ENCODE data around the gene TSEN34.

TSEN34 gene

GRCh38 chr19:54149021-54149812, 41.9 kb upstream of the TSEN34 start:
- no peak for DNase-seq (ENCODE audit: low spot score)
- in situ Hi-C loops (cut with MboI; ENCODE audit: low sequenced_read_pairs, unreplicated experiment): no loop called here
- TF ChIP-seq, protein P1, sequence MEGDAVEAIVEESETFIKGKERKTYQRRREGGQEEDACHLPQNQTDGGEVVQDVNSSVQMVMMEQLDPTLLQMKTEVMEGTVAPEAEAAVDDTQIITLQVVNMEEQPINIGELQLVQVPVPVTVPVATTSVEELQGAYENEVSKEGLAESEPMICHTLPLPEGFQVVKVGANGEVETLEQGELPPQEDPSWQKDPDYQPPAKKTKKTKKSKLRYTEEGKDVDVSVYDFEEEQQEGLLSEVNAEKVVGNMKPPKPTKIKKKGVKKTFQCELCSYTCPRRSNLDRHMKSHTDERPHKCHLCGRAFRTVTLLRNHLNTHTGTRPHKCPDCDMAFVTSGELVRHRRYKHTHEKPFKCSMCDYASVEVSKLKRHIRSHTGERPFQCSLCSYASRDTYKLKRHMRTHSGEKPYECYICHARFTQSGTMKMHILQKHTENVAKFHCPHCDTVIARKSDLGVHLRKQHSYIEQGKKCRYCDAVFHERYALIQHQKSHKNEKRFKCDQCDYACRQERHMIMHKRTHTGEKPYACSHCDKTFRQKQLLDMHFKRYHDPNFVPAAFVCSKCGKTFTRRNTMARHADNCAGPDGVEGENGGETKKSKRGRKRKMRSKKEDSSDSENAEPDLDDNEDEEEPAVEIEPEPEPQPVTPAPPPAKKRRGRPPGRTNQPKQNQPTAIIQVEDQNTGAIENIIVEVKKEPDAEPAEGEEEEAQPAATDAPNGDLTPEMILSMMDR (IDR thresholded peaks at IDR 0.05; ENCODE audit: borderline replicate concordance, control extremely low read depth, extremely low read depth, insufficient read depth, missing control alignments): no peak

- no peak for DNase-seq (ENCODE audit: low spot score)
- TF ChIP-seq, protein P1 (IDR thresholded peaks at IDR 0.05; ENCODE audit: borderline replicate concordance, control extremely low read depth, extremely low read depth, insufficient read depth, missing control alignments): no peak
- in situ Hi-C loops (cut with MboI; ENCODE audit: low sequenced_read_pairs, unreplicated experiment): no loop called here
Observed at GRCh38 chr19:54151362-54152035, 39.6 kb upstream of the TSEN34 start.

GRCh38 chr19:54152267-54152666, 38.8 kb upstream of the TSEN34 start:
- in situ Hi-C loops (cut with MboI; ENCODE audit: low sequenced_read_pairs, unreplicated experiment): no loop called here
- DNase-seq (ENCODE audit: low spot score): no peak
- TF ChIP-seq, protein P1 (IDR thresholded peaks at IDR 0.05; ENCODE audit: borderline replicate concordance, control extremely low read depth, extremely low read depth, insufficient read depth, missing control alignments): no peak

GRCh38 chr19:54152878-54153524, 38.1 kb upstream of the TSEN34 start:
- TF ChIP-seq, protein P1 (IDR thresholded peaks at IDR 0.05; ENCODE audit: borderline replicate concordance, control extremely low read depth, extremely low read depth, insufficient read depth, missing control alignments): no peak
- in situ Hi-C loops (cut with MboI; ENCODE audit: low sequenced_read_pairs, unreplicated experiment): no loop called here
- DNase-seq (ENCODE audit: low spot score): no peak

- DNase-seq (ENCODE audit: low spot score): no peak
- TF ChIP-seq, protein P1 (IDR thresholded peaks at IDR 0.05; ENCODE audit: borderline replicate concordance, control extremely low read depth, extremely low read depth, insufficient read depth, missing control alignments): no peak
- in situ Hi-C loops (cut with MboI; ENCODE audit: low sequenced_read_pairs, unreplicated experiment): no loop called here
Observed at GRCh38 chr19:54153731-54154326, 37.3 kb upstream of the TSEN34 start.

GRCh38 chr19:54154603-54155345, 36.3 kb upstream of the TSEN34 start:
- no peak for DNase-seq (ENCODE audit: low spot score)
- in situ Hi-C loops (cut with MboI; ENCODE audit: low sequenced_read_pairs, unreplicated experiment): no loop called here
- TF ChIP-seq, protein P1 (IDR thresholded peaks at IDR 0.05; ENCODE audit: borderline replicate concordance, control extremely low read depth, extremely low read depth, insufficient read depth, missing control alignments): no peak
